Measurements from ENCODE around the gene PLEKHD1. TPM values are rescaled to one million over a fixed set of nuclear protein-coding genes. Genes with fewer than 3 reads are reported as not detected.

The PLEKHD1 gene
- total and polyA plus RNA-seq, 9 of the 15 experiments (the other 6 are each of a cell fraction or from before 2014, with no cell fraction given): not detected

DNA sequence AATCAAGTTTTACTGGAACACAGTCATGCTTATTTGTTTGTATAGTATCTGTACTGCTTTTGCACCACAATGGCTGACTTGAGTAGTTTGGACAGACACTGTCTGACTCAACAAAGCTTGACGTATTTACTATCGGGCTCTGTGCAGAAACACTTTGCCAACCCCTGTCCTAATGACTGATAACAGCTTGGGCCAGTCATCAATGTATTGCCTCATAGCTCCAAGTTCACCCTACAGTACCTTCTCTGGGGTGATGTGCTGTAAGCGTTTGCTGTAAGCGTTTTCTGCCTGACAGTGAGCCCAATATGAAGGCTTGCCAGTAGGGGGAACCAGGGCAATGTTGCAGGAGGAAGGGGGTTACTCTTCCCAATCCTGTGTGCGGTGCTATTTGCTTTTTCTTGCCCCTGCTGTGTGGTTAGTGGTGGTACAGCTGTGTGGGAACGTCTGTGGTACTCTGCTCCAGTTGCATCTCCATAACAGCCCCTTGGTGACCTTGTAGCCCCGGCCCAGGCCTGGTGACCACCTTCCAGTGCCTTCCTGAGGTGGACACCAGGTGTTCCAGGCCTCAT, 95.6 kb downstream of the PLEKHD1 start (continued):
- TF ChIP-seq, protein P1, sequence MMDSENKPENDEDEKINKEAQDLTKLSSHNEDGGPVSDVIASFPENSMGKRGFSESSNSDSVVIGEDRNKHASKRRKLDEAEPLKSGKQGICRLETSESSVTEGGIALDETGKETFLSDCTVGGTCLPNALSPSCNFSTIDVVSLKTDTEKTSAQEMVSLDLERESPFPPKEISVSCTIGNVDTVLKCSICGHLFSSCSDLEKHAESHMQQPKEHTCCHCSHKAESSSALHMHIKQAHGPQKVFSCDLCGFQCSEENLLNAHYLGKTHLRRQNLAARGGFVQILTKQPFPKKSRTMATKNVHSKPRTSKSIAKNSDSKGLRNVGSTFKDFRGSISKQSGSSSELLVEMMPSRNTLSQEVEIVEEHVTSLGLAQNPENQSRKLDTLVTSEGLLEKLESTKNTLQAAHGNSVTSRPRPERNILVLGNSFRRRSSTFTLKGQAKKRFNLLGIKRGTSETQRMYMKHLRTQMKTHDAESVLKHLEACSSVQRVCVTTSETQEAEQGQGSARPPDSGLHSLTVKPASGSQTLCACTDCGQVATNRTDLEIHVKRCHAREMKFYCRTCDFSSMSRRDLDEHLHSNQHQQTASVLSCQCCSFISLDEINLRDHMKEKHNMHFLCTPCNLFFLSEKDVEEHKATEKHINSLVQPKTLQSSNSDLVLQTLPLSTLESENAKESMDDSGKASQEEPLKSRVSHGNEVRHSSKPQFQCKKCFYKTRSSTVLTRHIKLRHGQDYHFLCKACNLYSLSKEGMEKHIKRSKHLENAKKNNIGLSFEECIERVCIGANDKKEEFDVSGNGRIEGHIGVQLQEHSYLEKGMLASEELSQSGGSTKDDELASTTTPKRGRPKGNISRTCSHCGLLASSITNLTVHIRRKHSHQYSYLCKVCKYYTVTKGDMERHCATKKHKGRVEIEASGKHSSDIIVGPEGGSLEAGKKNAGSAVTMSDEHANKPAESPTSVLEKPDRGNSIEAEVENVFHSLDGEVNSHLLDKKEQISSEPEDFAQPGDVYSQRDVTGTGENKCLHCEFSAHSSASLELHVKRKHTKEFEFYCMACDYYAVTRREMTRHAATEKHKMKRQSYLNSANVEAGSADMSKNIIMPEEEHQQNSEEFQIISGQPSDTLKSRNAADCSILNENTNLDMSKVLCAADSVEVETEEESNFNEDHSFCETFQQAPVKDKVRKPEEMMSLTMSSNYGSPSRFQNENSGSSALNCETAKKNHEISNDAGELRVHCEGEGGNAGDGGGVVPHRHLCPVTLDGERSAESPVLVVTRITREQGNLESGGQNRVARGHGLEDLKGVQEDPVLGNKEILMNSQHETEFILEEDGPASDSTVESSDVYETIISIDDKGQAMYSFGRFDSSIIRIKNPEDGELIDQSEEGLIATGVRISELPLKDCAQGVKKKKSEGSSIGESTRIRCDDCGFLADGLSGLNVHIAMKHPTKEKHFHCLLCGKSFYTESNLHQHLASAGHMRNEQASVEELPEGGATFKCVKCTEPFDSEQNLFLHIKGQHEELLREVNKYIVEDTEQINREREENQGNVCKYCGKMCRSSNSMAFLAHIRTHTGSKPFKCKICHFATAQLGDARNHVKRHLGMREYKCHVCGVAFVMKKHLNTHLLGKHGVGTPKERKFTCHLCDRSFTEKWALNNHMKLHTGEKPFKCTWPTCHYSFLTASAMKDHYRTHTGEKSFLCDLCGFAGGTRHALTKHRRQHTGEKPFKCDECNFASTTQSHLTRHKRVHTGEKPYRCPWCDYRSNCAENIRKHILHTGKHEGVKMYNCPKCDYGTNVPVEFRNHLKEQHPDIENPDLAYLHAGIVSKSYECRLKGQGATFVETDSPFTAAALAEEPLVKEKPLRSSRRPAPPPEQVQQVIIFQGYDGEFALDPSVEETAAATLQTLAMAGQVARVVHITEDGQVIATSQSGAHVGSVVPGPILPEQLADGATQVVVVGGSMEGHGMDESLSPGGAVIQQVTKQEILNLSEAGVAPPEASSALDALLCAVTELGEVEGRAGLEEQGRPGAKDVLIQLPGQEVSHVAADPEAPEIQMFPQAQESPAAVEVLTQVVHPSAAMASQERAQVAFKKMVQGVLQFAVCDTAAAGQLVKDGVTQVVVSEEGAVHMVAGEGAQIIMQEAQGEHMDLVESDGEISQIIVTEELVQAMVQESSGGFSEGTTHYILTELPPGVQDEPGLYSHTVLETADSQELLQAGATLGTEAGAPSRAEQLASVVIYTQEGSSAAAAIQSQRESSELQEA (IDR thresholded peaks at IDR 0.05; ENCODE audit: low read depth): no peak
- TF ChIP-seq, protein P2, sequence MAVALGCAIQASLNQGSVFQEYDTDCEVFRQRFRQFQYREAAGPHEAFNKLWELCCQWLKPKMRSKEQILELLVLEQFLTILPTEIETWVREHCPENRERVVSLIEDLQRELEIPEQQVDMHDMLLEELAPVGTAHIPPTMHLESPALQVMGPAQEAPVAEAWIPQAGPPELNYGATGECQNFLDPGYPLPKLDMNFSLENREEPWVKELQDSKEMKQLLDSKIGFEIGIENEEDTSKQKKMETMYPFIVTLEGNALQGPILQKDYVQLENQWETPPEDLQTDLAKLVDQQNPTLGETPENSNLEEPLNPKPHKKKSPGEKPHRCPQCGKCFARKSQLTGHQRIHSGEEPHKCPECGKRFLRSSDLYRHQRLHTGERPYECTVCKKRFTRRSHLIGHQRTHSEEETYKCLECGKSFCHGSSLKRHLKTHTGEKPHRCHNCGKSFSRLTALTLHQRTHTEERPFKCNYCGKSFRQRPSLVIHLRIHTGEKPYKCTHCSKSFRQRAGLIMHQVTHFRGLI (CRISPR knock-in tag; IDR thresholded peaks at IDR 0.05): no peak
- TF ChIP-seq SOX6 (IDR thresholded peaks at IDR 0.05): peak; percentile 37; the same call in 1 of the 2 replicates
- TF ChIP-seq HLTF (IDR thresholded peaks at IDR 0.05): no peak
- TF ChIP-seq, protein P3, sequence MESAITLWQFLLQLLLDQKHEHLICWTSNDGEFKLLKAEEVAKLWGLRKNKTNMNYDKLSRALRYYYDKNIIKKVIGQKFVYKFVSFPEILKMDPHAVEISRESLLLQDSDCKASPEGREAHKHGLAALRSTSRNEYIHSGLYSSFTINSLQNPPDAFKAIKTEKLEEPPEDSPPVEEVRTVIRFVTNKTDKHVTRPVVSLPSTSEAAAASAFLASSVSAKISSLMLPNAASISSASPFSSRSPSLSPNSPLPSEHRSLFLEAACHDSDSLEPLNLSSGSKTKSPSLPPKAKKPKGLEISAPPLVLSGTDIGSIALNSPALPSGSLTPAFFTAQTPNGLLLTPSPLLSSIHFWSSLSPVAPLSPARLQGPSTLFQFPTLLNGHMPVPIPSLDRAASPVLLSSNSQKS (CRISPR knock-in tag; IDR thresholded peaks at IDR 0.05): no peak
- TF ChIP-seq CHD2 (IDR thresholded peaks at IDR 0.05; ENCODE audit: low read depth, low read length): no peak
- no peak for TF ChIP-seq BCL6 (CRISPR knock-in tag; IDR thresholded peaks at IDR 0.05)
- TF ChIP-seq SAFB2 (IDR thresholded peaks at IDR 0.05; ENCODE audit: borderline replicate concordance, low read depth, low read length, severe bottlenecking): no peak
- TF ChIP-seq HDAC3 (IDR thresholded peaks at IDR 0.05; ENCODE audit: borderline replicate concordance, partially characterized antibody): peak; percentile 15
- no peak for TF ChIP-seq MYC (IDR thresholded peaks at IDR 0.05; ENCODE audit: low read depth, low read length)
- TF ChIP-seq MYC (CRISPR knock-in tag; IDR thresholded peaks at IDR 0.05; ENCODE audit: borderline replicate concordance, low read depth): no peak
- TF ChIP-seq ZNF445 (CRISPR knock-in tag; IDR thresholded peaks at IDR 0.05; ENCODE audit: low read depth): no peak
- TF ChIP-seq MBD2 (IDR thresholded peaks at IDR 0.05; ENCODE audit: borderline replicate concordance, low read depth): no peak
- TF ChIP-seq, protein P4, sequence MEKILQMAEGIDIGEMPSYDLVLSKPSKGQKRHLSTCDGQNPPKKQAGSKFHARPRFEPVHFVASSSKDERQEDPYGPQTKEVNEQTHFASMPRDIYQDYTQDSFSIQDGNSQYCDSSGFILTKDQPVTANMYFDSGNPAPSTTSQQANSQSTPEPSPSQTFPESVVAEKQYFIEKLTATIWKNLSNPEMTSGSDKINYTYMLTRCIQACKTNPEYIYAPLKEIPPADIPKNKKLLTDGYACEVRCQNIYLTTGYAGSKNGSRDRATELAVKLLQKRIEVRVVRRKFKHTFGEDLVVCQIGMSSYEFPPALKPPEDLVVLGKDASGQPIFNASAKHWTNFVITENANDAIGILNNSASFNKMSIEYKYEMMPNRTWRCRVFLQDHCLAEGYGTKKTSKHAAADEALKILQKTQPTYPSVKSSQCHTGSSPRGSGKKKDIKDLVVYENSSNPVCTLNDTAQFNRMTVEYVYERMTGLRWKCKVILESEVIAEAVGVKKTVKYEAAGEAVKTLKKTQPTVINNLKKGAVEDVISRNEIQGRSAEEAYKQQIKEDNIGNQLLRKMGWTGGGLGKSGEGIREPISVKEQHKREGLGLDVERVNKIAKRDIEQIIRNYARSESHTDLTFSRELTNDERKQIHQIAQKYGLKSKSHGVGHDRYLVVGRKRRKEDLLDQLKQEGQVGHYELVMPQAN (IDR thresholded peaks at IDR 0.05; ENCODE audit: borderline replicate concordance): no peak

Data from K562 (cell line).